IMR-90 (cell line): ENCODE results near the gene IL1RAP. TPM values are rescaled to one million over a fixed set of nuclear protein-coding genes. Genes with fewer than 3 reads are reported as not detected.

Experiments used
- ATAC-seq: fragments of 200-7000 bp; cut with Tn5 transposase; 2 replicates; pipeline ENCODE4 v1.9.1; 2020; ENCODE audit warnings: low read depth, mild to moderate bottlenecking, moderate library complexity
- BruUV-seq: library from RNA; stranded (reverse); fragments of 400-500 nt; replicated peaks from 2 replicates; lab custom pipeline; 2021; lab: Mats Ljungman, UMichigan
- CTCF ChIA-PET: fragments of 300-600 bp; formaldehyde crosslinking; extraction: SDS; loops from one replicate; lab custom pipeline; 2021; ENCODE audit warnings: antibody characterized with exemption; lab: Yijun Ruan, JAX
- POLR2A ChIA-PET: fragments of 300-600 bp; sonication (Branson Sonifier 250); formaldehyde crosslinking; loops from one replicate; lab custom pipeline; 2022; ENCODE audit warnings: antibody characterized with exemption; ENCODE audit not compliant: unreplicated experiment; lab: Charles Lee
- DNase-seq: peaks from one replicate; pipeline ENCODE4 v3.0.0; 2013
- H2AFZ ChIP-seq: replicated peaks from 2 replicates; pipeline ENCODE3; 2013; ENCODE audit warnings: low read length, mild to moderate bottlenecking; ENCODE audit not compliant: poor library complexity
- H2AK5ac ChIP-seq: 2 replicates; pipeline ENCODE4 v1.6.1; 2013; ENCODE audit warnings: low read depth, low read length, inconsistent platforms
- H2AK9ac ChIP-seq: replicated peaks from 2 replicates; pipeline ENCODE3; 2013; ENCODE audit warnings: mild to moderate bottlenecking, low read depth, low read length, moderate library complexity; ENCODE audit not compliant: poor library complexity
- H2BK120ac ChIP-seq: 2 replicates; pipeline ENCODE4 v1.6.1; 2013; ENCODE audit warnings: low read depth, low read length, inconsistent platforms
- H2BK15ac ChIP-seq: 3 replicates; pipeline ENCODE4 v1.6.1; 2013; ENCODE audit warnings: low read depth, low read length, inconsistent platforms
- H2BK20ac ChIP-seq: 2 replicates; pipeline ENCODE4 v1.6.1; 2013; ENCODE audit warnings: low read depth, mild to moderate bottlenecking, inconsistent platforms, low read length, moderate library complexity
- H2BK5ac ChIP-seq: 2 replicates; pipeline ENCODE4 v1.6.1; 2013; ENCODE audit warnings: mild to moderate bottlenecking, low read depth, low read length, inconsistent platforms; ENCODE audit not compliant: poor library complexity, severe bottlenecking
- H3K14ac ChIP-seq: replicated peaks from 2 replicates; pipeline ENCODE4 v1.6.1; 2013; ENCODE audit warnings: low read depth, low read length, inconsistent platforms
- H3K18ac ChIP-seq: 2 replicates; pipeline ENCODE4 v1.6.1; 2013; ENCODE audit warnings: low read depth, low read length, control low read depth
- H3K23ac ChIP-seq: 2 replicates; pipeline ENCODE4 v1.6.1; 2013; ENCODE audit warnings: low read depth, low read length, inconsistent platforms
- H3K27ac ChIP-seq: 2 replicates; pipeline ENCODE4 v1.5.1; 2013; ENCODE audit warnings: mild to moderate bottlenecking, control low read depth, low read length; ENCODE audit not compliant: insufficient read depth
- H3K27me3 ChIP-seq: 2 replicates; pipeline ENCODE4 v1.6.1; 2013; ENCODE audit warnings: low read length; ENCODE audit not compliant: control insufficient read depth, insufficient read depth
- H3K36me3 ChIP-seq: 2 replicates; pipeline ENCODE4 v1.6.1; 2013; ENCODE audit warnings: low read length, mixed read lengths; ENCODE audit not compliant: control insufficient read depth, insufficient read depth
- H3K4ac ChIP-seq: 2 replicates; pipeline ENCODE4 v1.6.1; 2013; ENCODE audit warnings: low read depth, low read length, inconsistent platforms
- H3K4me1 ChIP-seq: 2 replicates; pipeline ENCODE4 v1.6.1; 2013; ENCODE audit warnings: low read length, mixed read lengths; ENCODE audit not compliant: control insufficient read depth, insufficient read depth
- H3K4me2 ChIP-seq: 2 replicates; pipeline ENCODE4 v1.6.1; 2013; ENCODE audit warnings: low read depth, mild to moderate bottlenecking, control low read depth, low read length, moderate library complexity
- H3K4me3 ChIP-seq: 2 replicates; pipeline ENCODE4 v1.5.1; 2013; ENCODE audit warnings: low read depth, mild to moderate bottlenecking, control low read depth, low read length, moderate library complexity; ENCODE audit not compliant: insufficient read depth
- H3K56ac ChIP-seq: 2 replicates; pipeline ENCODE4 v1.6.1; 2013; ENCODE audit warnings: low read length, inconsistent platforms; ENCODE audit not compliant: insufficient read depth; ENCODE audit errors: extremely low read depth
- H3K79me1 ChIP-seq, 2 experiments: 2 replicates each; pipeline ENCODE4 v1.6.1; 2013; ENCODE audit warnings: low read length in 2 of 2, inconsistent platforms in 1 of 2, low read depth in 1 of 2
- H3K9ac ChIP-seq: 2 replicates; pipeline ENCODE4 v1.6.1; 2013; ENCODE audit warnings: low read depth, low read length, control low read depth
- H3K9me1 ChIP-seq: 2 replicates; pipeline ENCODE4 v1.6.1; 2013; ENCODE audit warnings: low read length, inconsistent platforms; ENCODE audit not compliant: insufficient read depth
- H3K9me3 ChIP-seq: 2 replicates; pipeline ENCODE4 v1.6.1; 2013; ENCODE audit warnings: low read length; ENCODE audit not compliant: control insufficient read depth, insufficient read depth
- H4K20me1 ChIP-seq: 2 replicates; pipeline ENCODE4 v1.6.1; 2013; ENCODE audit warnings: low read length, inconsistent platforms; ENCODE audit not compliant: insufficient read depth
- H4K5ac ChIP-seq: 2 replicates; pipeline ENCODE4 v1.6.1; 2013; ENCODE audit warnings: mild to moderate bottlenecking, low read depth, low read length, control low read depth
- H4K8ac ChIP-seq, 2 experiments: 2 replicates each; pipeline ENCODE4 v1.6.1; 2013; ENCODE audit warnings: low read depth in 2 of 2, low read length in 2 of 2, control low read depth in 1 of 2, inconsistent platforms in 1 of 2
- H4K91ac ChIP-seq: 2 replicates; pipeline ENCODE4 v1.6.1; 2013; ENCODE audit warnings: low read depth, low read length, inconsistent platforms; ENCODE audit not compliant: insufficient read depth
- BHLHE40 ChIP-seq: fragments of 150-350 bp; IDR thresholded peaks from 2 replicates; pipeline ENCODE4 v1.6.1; 2016; ENCODE audit warnings: mild to moderate bottlenecking, low read depth, low read length
- CTCF ChIP-seq: conservative IDR thresholded peaks from 2 replicates; pipeline ENCODE4 v1.5.1; 2012; ENCODE audit warnings: mild to moderate bottlenecking, low read depth, low read length, improper control_type of control experiment
- ELK1 ChIP-seq: fragments of 150-350 bp; IDR thresholded peaks from 2 replicates; pipeline ENCODE4 v1.6.1; 2016; ENCODE audit warnings: low read depth, mild to moderate bottlenecking, low read length, moderate library complexity, borderline replicate concordance
- MAFK ChIP-seq: IDR thresholded peaks from 2 replicates; pipeline ENCODE4 v1.6.1; 2012; ENCODE audit warnings: low read depth, low read length, improper control_type of control experiment
- MAZ ChIP-seq: IDR thresholded peaks from 2 replicates; pipeline ENCODE4 v1.6.1; 2012; ENCODE audit warnings: low read depth, mild to moderate bottlenecking, low read length, improper control_type of control experiment, moderate library complexity, borderline replicate concordance
- MXI1 ChIP-seq: IDR thresholded peaks from 2 replicates; pipeline ENCODE4 v1.6.1; 2012; ENCODE audit warnings: low read depth, mild to moderate bottlenecking, low read length, moderate library complexity, borderline replicate concordance
- NFE2L2 ChIP-seq: fragments of 150-350 bp; IDR thresholded peaks from 2 replicates; pipeline ENCODE4 v1.6.1; 2016; ENCODE audit warnings: low read depth, mild to moderate bottlenecking, low read length
- RAD21 ChIP-seq: IDR thresholded peaks from 2 replicates; pipeline ENCODE4 v1.6.1; 2012; ENCODE audit warnings: low read length, improper control_type of control experiment
- RCOR1 ChIP-seq: IDR thresholded peaks from 2 replicates; pipeline ENCODE4 v1.6.1; 2012; ENCODE audit warnings: mild to moderate bottlenecking, low read length, improper control_type of control experiment; ENCODE audit not compliant: insufficient replicate concordance
- USF2 ChIP-seq: fragments of 150-350 bp; IDR thresholded peaks from 2 replicates; pipeline ENCODE4 v1.6.1; 2017; ENCODE audit warnings: mild to moderate bottlenecking, antibody characterized with exemption, low read length, low read depth
- WGBS, 2 experiments: methylation state at CpG; one replicate each; pipeline versions ENCODE4 v1.1.5 to v1.1.7; 2013; ENCODE audit warnings: missing lambda C conversion rate in 2 of 2; ENCODE audit not compliant: insufficient read length in 1 of 2; ENCODE audit errors: extremely low coverage in 2 of 2; 5-methylcytosine and 5-hydroxymethylcytosine counted together
- dilution Hi-C: fragments of 300-500 bp; cut with HindIII; formaldehyde crosslinking; loops from one replicate; pipeline ENCODE4 v1.14.3; 2018; ENCODE audit warnings: low sequenced_read_pairs; ENCODE audit not compliant: unreplicated experiment
- in situ Hi-C: fragments of 300-500 bp; cut with MboI; formaldehyde crosslinking; loops from 3 replicates; pipeline ENCODE4 v1.14.3; 2019; ENCODE audit warnings: low sequenced_read_pairs, inconsistent platforms, mixed read lengths
- intact Hi-C: fragments of 100-400 bp; cut with micrococcal nuclease; formaldehyde crosslinking; loops from 2 replicates; pipeline ENCODE4 v1.10.0; 2022
- polyA plus RNA-seq, 3 experiments: library from polyadenylated mRNA; depleted of rRNA; stranded (reverse); fragments of >200 nt; gene quantifications; 2 replicates each; pipeline ENCODE4 v1.2.3, GENCODE V29; 2012; ENCODE audit warnings: low replicate concordance in 1 of 3
- total RNA-seq: library from RNA; depleted of rRNA; stranded (reverse); fragments of >200 nt; gene quantifications from 2 replicates; pipeline ENCODE4 v1.2.3, GENCODE V29; 2012

IL1RAP gene
- total and polyA plus RNA-seq, 2 of the 4 experiments (the other 2 are of a cell fraction), result 8.3 to 11.3 TPM

GRCh38 chr3:190533511-190534281, 19.8 kb downstream of the IL1RAP start (continued):
- TF ChIP-seq BHLHE40 (peak; percentile 38; the same call in 1 of the 2 replicates), MXI1 (0 out of 2 replicates have a peak, but pooled peaks have one; percentile 24)

GRCh38 chr3:190534386-190534785, 20.5 kb downstream of the IL1RAP start:
- no peak overlapping the region for H3K4me3 ChIP-seq
- no TSS peak for BruUV-seq
- H3K4me2 ChIP-seq, result peak overlapping the region; percentile 19; the same call in 1 of the 2 replicates
- peak overlapping the region; percentile 47; the same call in 1 of the 2 replicates for H2AK5ac ChIP-seq
- peak overlapping the region; percentile 92 for H2BK120ac ChIP-seq
- H3K27ac ChIP-seq, result peak overlapping the region; percentile 59; the same call in 1 of the 2 replicates
- H3K4ac ChIP-seq, result peak overlapping the region; percentile 98
- dilution Hi-C loops (no loop called here), intact Hi-C loops (loop anchor here (5.0 kb wide), 1 partner anchor 163 kb away; no protein-coding TSS in a partner anchor), in situ Hi-C loops (no loop called here)
- H2BK5ac ChIP-seq, result peak overlapping the region; percentile 97
- peak overlapping the region; percentile 75 for H2BK20ac ChIP-seq
- H3K4me1 ChIP-seq, result peaks cover 10% of the 10 kb centered on the region
- WGBS, 2 experiments, result 67% methylated on average over 3 of the region's 4 CpGs; no CpG with 5 or more reads in 1 of the 2 experiments
- H3K9ac ChIP-seq, result peak overlapping the region; percentile 34; the same call in 1 of the 2 replicates
- ChIA-PET POLR2A (interaction anchor here (0.6 to 1.2 kb wide), 5 partner anchors 15 to 1441 kb away, joined by 3 to 11 read pairs (median 3); partner anchors contain the start of gene GMNC), CTCF (interaction anchor here (0.6 to 1.2 kb wide), 4 partner anchors 13 to 197 kb away, joined by 3 to 7 read pairs (median 4); no protein-coding TSS in a partner anchor)
- no peak overlapping the region; the same call in 1 of the 2 replicates for H3K56ac ChIP-seq
- H3K9me3 ChIP-seq, result no peaks in the 10 kb centered on the region
- peak overlapping the region; percentile 85 for H4K8ac ChIP-seq
- H2BK15ac ChIP-seq, result peak overlapping the region; percentile 55; the same call in 1 of the 3 replicates
- H4K20me1 ChIP-seq, result no peaks in the 10 kb centered on the region
- H3K79me1 ChIP-seq, result peaks cover 19 to 40% of the 10 kb centered on the region in 2 experiments
- no peak for ATAC-seq
- H3K14ac ChIP-seq, result peak overlapping the region; percentile 90
- no peak overlapping the region for H2AK9ac ChIP-seq
- peak overlapping the region; percentile 86; the same call in 1 of the 2 replicates for H3K23ac ChIP-seq
- H2AFZ ChIP-seq, result peak overlapping the region; percentile 70
- peak overlapping the region; percentile 78 for H4K91ac ChIP-seq
- peaks cover 8% of the 10 kb centered on the region for H3K9me1 ChIP-seq
- DNase-seq, result no peak
- peak overlapping the region; percentile 97 for H3K18ac ChIP-seq
- H3K36me3 ChIP-seq, result no peaks in the 10 kb centered on the region; the same call in 1 of the 2 replicates
- no peaks in the 10 kb centered on the region for H3K27me3 ChIP-seq
- peak overlapping the region; percentile 95 for H4K5ac ChIP-seq
- TF ChIP-seq MAFK, result no peak
- TF ChIP-seq NFE2L2, result no peak
- no peak for TF ChIP-seq CTCF
- TF ChIP-seq ELK1, result no peak
- TF ChIP-seq RCOR1, result no peak
- TF ChIP-seq MXI1, result no peak
- TF ChIP-seq RAD21, result no peak
- TF ChIP-seq USF2, result no peak
- no peak for TF ChIP-seq MAZ
